Left lung (tissue), 10 donors: ENCODE data around the gene TBCD. TPM values are rescaled to one million over a fixed set of nuclear protein-coding genes. Genes with fewer than 3 reads are reported as not detected.

Experiments
- ATAC-seq: fragments of 200-7000 bp; cut with Tn5 transposase; one replicate; pipeline ENCODE4 v1.9.1; 2020; ENCODE audit warnings: moderate library complexity
- DNase-seq, 4 donors: peaks; one replicate each; pipeline ENCODE4 v3.0.0-alpha.2; 2013 to 2020
- H3K27ac ChIP-seq, 2 donors: fragments of 200-600 bp; sonication (generic) in 1 of 2; one replicate each; pipeline versions ENCODE4 v1.5.0 to v1.8.0; 2020 to 2021
- H3K27me3 ChIP-seq, 2 donors: fragments of 200-600 bp; sonication (generic) in 1 of 2; one replicate each; pipeline versions ENCODE4 v1.5.0 to v1.8.0; 2020 to 2021
- H3K36me3 ChIP-seq, 2 donors: fragments of 200-600 bp; sonication (generic) in 1 of 2; one replicate each; pipeline versions ENCODE4 v1.5.0 to v1.8.0; 2020 to 2021
- H3K4me1 ChIP-seq, 2 donors: fragments of 200-600 bp; one replicate each; pipeline ENCODE4 v1.8.0; 2021
- H3K4me3 ChIP-seq, 2 donors: fragments of 200-600 bp; sonication (generic) in 1 of 2; one replicate each; pipeline versions ENCODE4 v1.5.0 to v1.8.0; 2020 to 2021; ENCODE audit warnings: mild to moderate bottlenecking in 1 of 2
- H3K9me3 ChIP-seq, 2 donors: fragments of 200-600 bp; sonication (generic) in 1 of 2; one replicate each; pipeline versions ENCODE4 v1.5.0 to v1.8.0; 2020 to 2021
- intact Hi-C, 2 donors: fragments of 100-400 bp; cut with DNase I; formaldehyde crosslinking; loops; one replicate each; pipeline versions ENCODE4 v1.11.2 to v1.14.2; 2022
- polyA plus RNA-seq, 6 donors: library from polyadenylated mRNA; unstranded; fragments of 120-200 nt; gene quantifications; one replicate each; pipeline ENCODE4 v1.2.1, GENCODE V29; 2013; ENCODE audit not compliant: insufficient read length in 6 of 6
- total RNA-seq, 2 donors: library from RNA; stranded (reverse); fragmentation: NEBNext Ultra II Directional; extraction: Animal tissue kit (Norgen Biotek cat#: 25700); gene quantifications; one replicate each; pipeline ENCODE4 v1.2.1, GENCODE V29; 2021
- TF ChIP-seq, protein P1 (sequence below), 2 donors: fragments of 200-600 bp; sonication (generic) in 1 of 2; IDR thresholded peaks; one replicate each; pipeline versions ENCODE4 v1.5.0 to v1.8.0; 2021; ENCODE audit warnings: antibody characterized with exemption in 2 of 2
- donor health status: DM: no; HTN: yes; CAD: no.
- donor health status: DM: no; HTN: no; CAD: no.

TBCD gene
- total and polyA plus RNA-seq, 8 donors = 87.2 to 133 (median 104) TPM

DNA sequence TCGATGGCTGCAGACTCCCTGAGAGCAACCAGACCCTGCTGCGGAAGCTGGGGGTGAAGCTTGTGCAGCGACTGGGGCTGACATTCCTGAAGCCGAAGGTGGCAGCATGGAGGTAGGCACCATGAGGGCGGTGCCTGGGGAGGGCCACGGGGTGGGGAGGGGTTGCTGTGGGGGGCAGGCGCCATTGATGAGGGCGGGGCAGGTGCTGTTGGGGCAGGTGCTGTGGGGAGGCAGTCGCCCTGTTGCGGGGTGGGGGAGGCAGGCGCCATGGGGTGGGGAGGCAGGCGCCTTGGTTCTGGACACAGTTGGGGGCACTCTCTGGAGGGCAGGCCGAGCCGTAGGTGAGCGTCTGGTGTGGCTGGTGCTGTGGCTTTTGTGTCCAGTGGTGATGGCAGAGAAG is 49.0 kb downstream of the TBCD start:
- Histone ChIP-seq H3K4me3 (no peak overlapping the region), H3K9me3 (no peaks in the 10 kb centered on the region), H3K27ac (no peak overlapping the region), H3K36me3 (peaks cover 0 to 26% of the 10 kb centered on the region in 2 donors), H3K4me1 (no peaks in the 10 kb centered on the region), H3K27me3 (no peaks in the 10 kb centered on the region)
- peak in 1 of 4 donors; percentile 40 for DNase-seq
- intact Hi-C loops = no loop called here
- TF ChIP-seq, protein P1, sequence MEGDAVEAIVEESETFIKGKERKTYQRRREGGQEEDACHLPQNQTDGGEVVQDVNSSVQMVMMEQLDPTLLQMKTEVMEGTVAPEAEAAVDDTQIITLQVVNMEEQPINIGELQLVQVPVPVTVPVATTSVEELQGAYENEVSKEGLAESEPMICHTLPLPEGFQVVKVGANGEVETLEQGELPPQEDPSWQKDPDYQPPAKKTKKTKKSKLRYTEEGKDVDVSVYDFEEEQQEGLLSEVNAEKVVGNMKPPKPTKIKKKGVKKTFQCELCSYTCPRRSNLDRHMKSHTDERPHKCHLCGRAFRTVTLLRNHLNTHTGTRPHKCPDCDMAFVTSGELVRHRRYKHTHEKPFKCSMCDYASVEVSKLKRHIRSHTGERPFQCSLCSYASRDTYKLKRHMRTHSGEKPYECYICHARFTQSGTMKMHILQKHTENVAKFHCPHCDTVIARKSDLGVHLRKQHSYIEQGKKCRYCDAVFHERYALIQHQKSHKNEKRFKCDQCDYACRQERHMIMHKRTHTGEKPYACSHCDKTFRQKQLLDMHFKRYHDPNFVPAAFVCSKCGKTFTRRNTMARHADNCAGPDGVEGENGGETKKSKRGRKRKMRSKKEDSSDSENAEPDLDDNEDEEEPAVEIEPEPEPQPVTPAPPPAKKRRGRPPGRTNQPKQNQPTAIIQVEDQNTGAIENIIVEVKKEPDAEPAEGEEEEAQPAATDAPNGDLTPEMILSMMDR (IDR thresholded peaks at IDR 0.05) = no peak
- ATAC-seq = no peak

DNA sequence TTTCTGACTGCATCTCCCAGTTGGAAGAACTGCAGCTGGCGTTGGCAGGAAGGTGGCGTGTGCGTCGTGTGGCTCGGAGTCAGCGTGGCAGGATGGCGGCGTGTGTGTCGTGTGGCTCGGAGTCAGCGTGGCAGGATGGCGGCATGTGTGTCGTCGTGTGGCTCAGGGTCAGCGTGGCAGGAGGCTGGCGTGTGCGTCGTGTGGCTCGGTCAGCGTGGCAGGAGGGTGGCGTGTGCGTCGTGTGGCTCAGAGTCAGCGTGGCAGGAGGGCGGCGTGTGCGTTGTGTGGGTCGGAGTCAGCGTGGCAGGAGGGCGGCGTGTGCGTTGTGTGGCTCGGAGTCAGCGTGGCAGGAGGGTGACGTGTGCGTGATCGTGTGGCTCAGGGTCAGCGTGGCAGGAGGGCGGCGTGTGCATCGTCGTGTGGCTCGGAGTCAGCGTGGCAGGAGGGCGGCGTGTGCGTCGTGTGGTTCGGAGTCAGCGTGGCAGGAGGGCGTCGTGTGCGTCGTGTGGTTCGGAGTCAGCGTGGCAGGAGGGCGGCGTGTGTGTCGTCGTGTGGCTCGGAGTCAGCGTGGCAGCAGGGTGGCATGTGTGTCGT is 49.6 kb downstream of the TBCD start:
- Histone ChIP-seq H3K9me3 (no peaks in the 10 kb centered on the region), H3K27me3 (no peaks in the 10 kb centered on the region), H3K4me1 (no peaks in the 10 kb centered on the region), H3K36me3 (peaks cover 0 to 31% of the 10 kb centered on the region in 2 donors), H3K4me3 (no peak overlapping the region), H3K27ac (no peak overlapping the region)
- DNase-seq (peak in 1 of 4 donors; percentile 41), ATAC-seq (no peak)
- intact Hi-C loops = no loop called here
- TF ChIP-seq, protein P1 (IDR thresholded peaks at IDR 0.05) = no peak

DNA sequence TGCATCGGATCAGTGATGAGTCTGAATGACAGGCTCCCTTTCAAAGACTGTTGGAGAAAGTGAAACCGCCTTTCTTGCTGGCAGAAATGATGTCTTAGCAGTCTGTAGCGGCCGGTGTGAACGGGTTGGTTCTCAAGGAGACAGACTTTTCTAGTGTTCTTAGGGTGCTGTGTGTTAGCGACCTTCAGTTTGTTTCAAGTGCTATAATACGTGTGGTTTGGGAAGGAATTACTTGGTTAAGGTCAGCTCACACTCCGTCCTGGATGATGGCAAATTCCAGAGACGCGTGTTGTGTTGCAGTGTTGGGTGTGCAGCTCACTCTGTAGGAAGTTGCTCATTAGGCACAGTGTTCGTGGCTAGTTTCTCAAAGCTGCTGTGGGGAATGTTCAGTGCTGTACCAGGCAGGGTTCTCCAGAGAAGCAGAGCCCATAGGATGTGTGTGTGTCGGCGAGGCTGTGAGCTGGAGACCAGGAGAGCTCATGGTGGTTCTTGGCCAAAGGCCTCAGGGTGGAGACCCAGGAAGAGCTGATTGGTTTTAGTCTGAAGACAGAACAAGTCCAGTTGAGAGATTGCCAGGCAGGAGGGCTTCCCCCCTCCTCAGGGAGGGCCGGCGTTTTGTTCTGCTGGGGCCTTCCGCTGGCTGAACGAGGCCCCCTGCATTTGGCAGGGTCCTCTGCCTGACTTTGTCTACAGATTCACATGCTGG is 50.4 kb downstream of the TBCD start:
- Histone ChIP-seq H3K36me3 (peaks cover 0 to 38% of the 10 kb centered on the region in 2 donors), H3K4me3 (no peak overlapping the region), H3K27me3 (no peaks in the 10 kb centered on the region), H3K9me3 (no peaks in the 10 kb centered on the region), H3K27ac (no peak overlapping the region), H3K4me1 (no peaks in the 10 kb centered on the region)
- intact Hi-C loops = no loop called here
- ATAC-seq (no peak), DNase-seq (peak in 1 of 4 donors; percentile 42)
- TF ChIP-seq, protein P1 (IDR thresholded peaks at IDR 0.05) = no peak

DNA sequence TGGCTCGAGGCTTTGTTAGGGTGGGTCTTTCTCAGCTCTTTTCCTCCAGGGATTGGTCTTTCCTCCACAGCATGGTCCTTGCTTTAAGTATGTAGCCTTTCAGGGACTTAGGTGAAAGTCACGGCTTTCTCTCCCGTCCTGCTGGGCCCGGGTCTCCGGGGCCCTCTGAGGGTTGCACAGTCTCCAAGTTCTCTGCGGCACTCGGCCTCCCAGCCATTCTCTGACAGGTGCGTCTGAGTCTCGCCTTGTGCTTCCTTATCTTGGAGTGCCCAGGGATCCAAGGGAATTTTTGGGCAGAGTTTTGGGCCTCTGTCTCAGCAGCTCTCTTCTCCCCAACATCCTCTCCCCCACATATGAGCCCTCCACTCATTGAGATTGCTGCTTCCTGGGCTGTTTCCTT is 51.3 kb downstream of the TBCD start:
- DNase-seq (peak in 1 of 4 donors; percentile 33), ATAC-seq (no peak)
- Histone ChIP-seq H3K4me1 (no peaks in the 10 kb centered on the region), H3K27me3 (no peaks in the 10 kb centered on the region), H3K9me3 (no peaks in the 10 kb centered on the region), H3K4me3 (no peak overlapping the region), H3K36me3 (peaks cover 0 to 42% of the 10 kb centered on the region in 2 donors), H3K27ac (no peak overlapping the region)
- intact Hi-C loops = no loop called here
- TF ChIP-seq, protein P1 (IDR thresholded peaks at IDR 0.05) = no peak

DNA sequence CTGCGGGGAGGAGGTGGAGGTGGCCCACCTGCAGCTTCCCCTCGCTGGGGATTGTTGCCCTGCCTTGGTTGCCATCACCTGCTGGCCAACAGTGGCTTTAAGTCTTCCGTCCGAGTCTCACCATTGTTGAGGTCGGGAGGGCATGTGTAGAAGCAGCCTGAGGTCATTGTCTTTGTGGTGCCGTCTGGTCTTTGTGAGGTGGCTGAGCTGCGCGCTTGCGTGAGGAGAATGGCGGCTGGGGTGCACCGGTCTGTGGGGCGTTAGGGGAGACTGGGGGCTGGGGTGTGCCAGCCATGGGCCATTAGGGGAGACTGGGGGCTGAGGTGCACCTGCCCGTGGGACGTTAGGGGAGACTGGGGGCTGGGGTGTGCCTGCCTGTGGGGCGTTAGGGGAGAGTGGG is 51.7 kb downstream of the TBCD start:
- H3K27me3 ChIP-seq = no peaks in the 10 kb centered on the region
- no peaks in the 10 kb centered on the region for H3K9me3 ChIP-seq
- peaks cover 0 to 38% of the 10 kb centered on the region in 2 donors for H3K36me3 ChIP-seq
- intact Hi-C loops = no loop called here
- no peak overlapping the region for H3K4me3 ChIP-seq
- H3K4me1 ChIP-seq = no peaks in the 10 kb centered on the region
- ATAC-seq (no peak), DNase-seq (peak in 1 of 4 donors; percentile 62)
- TF ChIP-seq, protein P1 (IDR thresholded peaks at IDR 0.05) = no peak
- no peak overlapping the region for H3K27ac ChIP-seq
